Measurements from ENCODE around the gene THOC5. TPM values are rescaled to one million over a fixed set of nuclear protein-coding genes. Genes with fewer than 3 reads are reported as not detected.

The THOC5 gene
- total RNA-seq, 2 experiments from 2014 or later: 35.9 to 56.7 TPM

- no TSS peak for BruUV-seq (replicated peaks)
- TF ChIP-seq EZH2phosphoT487 (IDR thresholded peaks at IDR 0.05; ENCODE audit: borderline replicate concordance, low read depth, low read length) (no peak), CTCF (conservative IDR thresholded peaks at IDR 0.05; ENCODE audit: low read length) (no peak)
- Histone ChIP-seq H3K4me2 (ENCODE audit: low read length) (no peak overlapping the region), H4K20me1 (ENCODE audit: insufficient read depth, low read length) (no peaks in the 10 kb centered on the region), H3K4me1 (ENCODE audit: insufficient read depth, low read length, poor library complexity, severe bottlenecking) (no peaks in the 10 kb centered on the region), H3K9me2 (ENCODE audit: insufficient read depth, low read length) (no peaks in the 10 kb centered on the region), H3K4me3 (ENCODE audit: low read depth, low read length, poor library complexity, severe bottlenecking) (no peak overlapping the region), H3K36me3 (ENCODE audit: insufficient read depth, low read length) (peaks cover 37% of the 10 kb centered on the region), H3K27ac (ENCODE audit: low read depth, low read length, poor library complexity, severe bottlenecking) (no peak overlapping the region), H3K9me3 (ENCODE audit: low read length) (no peaks in the 10 kb centered on the region), H3K79me2 (ENCODE audit: insufficient read depth, low read depth, low read length) (no peaks in the 10 kb centered on the region), H2AFZ (ENCODE audit: low read length) (no peak overlapping the region)
- DNase-seq (ENCODE audit: low spot score): no peak
- intact Hi-C loops (cut with micrococcal nuclease; ENCODE audit: unreplicated experiment): no loop called here
- POLR2A ChIA-PET: no interaction called here
- CTCF ChIA-PET (ENCODE audit: unreplicated experiment): no interaction called here
Measured at GRCh38 chr22:29503811-29504372, 49.7 kb downstream of the THOC5 start.

GRCh38 chr22:29499852-29500251, 53.7 kb downstream of the THOC5 start:
- intact Hi-C loops (cut with micrococcal nuclease; ENCODE audit: unreplicated experiment): no loop called here
- BruUV-seq (replicated peaks): no TSS peak

More at GRCh38 chr22:29499852-29500251, 53.7 kb downstream of the THOC5 start:
- Histone ChIP-seq H3K36me3 (ENCODE audit: insufficient read depth, low read length) (no peaks in the 10 kb centered on the region; the same call in 1 of the 2 replicates), H3K79me2 (ENCODE audit: insufficient read depth, low read depth, low read length) (no peaks in the 10 kb centered on the region), H2AFZ (ENCODE audit: low read length) (no peak overlapping the region), H3K4me3 (ENCODE audit: low read depth, low read length, poor library complexity, severe bottlenecking) (no peak overlapping the region), H3K4me2 (ENCODE audit: low read length) (no peak overlapping the region), H4K20me1 (ENCODE audit: insufficient read depth, low read length) (no peaks in the 10 kb centered on the region), H3K27ac (ENCODE audit: low read depth, low read length, poor library complexity, severe bottlenecking) (no peak overlapping the region), H3K9me3 (ENCODE audit: low read length) (no peaks in the 10 kb centered on the region), H3K9me2 (ENCODE audit: insufficient read depth, low read length) (no peaks in the 10 kb centered on the region), H3K4me1 (ENCODE audit: insufficient read depth, low read length, poor library complexity, severe bottlenecking) (no peaks in the 10 kb centered on the region)
- TF ChIP-seq CTCF (conservative IDR thresholded peaks at IDR 0.05; ENCODE audit: low read length): no peak
- TF ChIP-seq EZH2phosphoT487 (IDR thresholded peaks at IDR 0.05; ENCODE audit: borderline replicate concordance, low read depth, low read length): no peak
- no peak for DNase-seq (ENCODE audit: low spot score)
- CTCF ChIA-PET (ENCODE audit: unreplicated experiment): no interaction called here
- POLR2A ChIA-PET: no interaction called here

All from OCI-LY7 (cell line).